Transverse colon (tissue), 4 donors: ENCODE results near the gene GRIP1. TPM values are rescaled to one million over a fixed set of nuclear protein-coding genes. Genes with fewer than 3 reads are reported as not detected.

Source experiments
- DNase-seq: peaks from one replicate; pipeline ENCODE4 v3.0.0-alpha.2; 2019
- H3K27ac ChIP-seq, 4 donors: fragments of 200-600 bp; sonication (generic); 2 replicates each; pipeline ENCODE4 v1.5.1; 2016 to 2018; ENCODE audit warnings: inconsistent platforms in 4 of 4
- H3K27me3 ChIP-seq: fragments of 200-600 bp; sonication (generic); 2 replicates; pipeline ENCODE4 v1.5.1; 2017; ENCODE audit warnings: inconsistent platforms
- H3K36me3 ChIP-seq, 4 donors: fragments of 200-600 bp; sonication (generic); 2 replicates each; pipeline ENCODE4 v1.5.1; 2017 to 2019; ENCODE audit warnings: inconsistent platforms in 4 of 4
- H3K4me1 ChIP-seq, 4 donors: fragments of 200-600 bp; sonication (generic); 2 replicates each; pipeline ENCODE4 v1.5.1; 2017 to 2020; ENCODE audit warnings: inconsistent platforms in 4 of 4
- H3K4me3 ChIP-seq, 4 donors: fragments of 200-600 bp; sonication (generic); 1 replicate in 1 of 4; 2 replicates in 3 of 4; pipeline versions ENCODE4 v1.5.1 to v1.6.1; 2017 to 2019; ENCODE audit warnings: inconsistent platforms in 4 of 4
- H3K9me3 ChIP-seq, 2 donors: fragments of 200-600 bp; sonication (generic); 2 replicates each; pipeline ENCODE4 v1.5.1; 2017 to 2019; ENCODE audit warnings: inconsistent platforms in 2 of 2
- CTCF ChIP-seq, 5 experiments: fragments of 200-600 bp in 3 of 5; fragments of 450-650 bp in 2 of 5; sonication (generic) in 3 of 5; IDR thresholded peaks; 1 replicate in 2 of 5; 2 replicates in 3 of 5; pipeline ENCODE4 v1.5.1; 2016 to 2017; ENCODE audit warnings: antibody characterized with exemption in 5 of 5, inconsistent platforms in 3 of 5, mild to moderate bottlenecking in 2 of 5, moderate library complexity in 1 of 5
- EP300 ChIP-seq: sonication (generic); formaldehyde crosslinking; IDR thresholded peaks from one replicate; pipeline ENCODE4 v1.6.1; 2017; ENCODE audit warnings: antibody characterized with exemption, low read depth
- POLR2A ChIP-seq: fragments of 450-650 bp; IDR thresholded peaks from one replicate; pipeline ENCODE4 v1.6.1; 2016; ENCODE audit warnings: antibody characterized with exemption, mild to moderate bottlenecking, moderate library complexity
- POLR2AphosphoS5 ChIP-seq, 3 donors: sonication (generic); formaldehyde crosslinking; IDR thresholded peaks; one replicate each; pipeline ENCODE4 v1.6.1; 2016; ENCODE audit warnings: antibody characterized with exemption in 3 of 3
- WGBS, 2 donors: methylation state at CpG; one replicate each; pipeline ENCODE4 v1.1.5; 2018; ENCODE audit warnings: low coverage in 1 of 2; 5-methylcytosine and 5-hydroxymethylcytosine counted together
- in situ Hi-C, 4 donors: fragments of 200-750 bp; cut with MboI; loops; one replicate each; pipeline versions ENCODE4 v1.15.0 to v1.15.1; 2017; ENCODE audit warnings: low sequenced_read_pairs in 3 of 4, low pct_ligation_motif_present in 1 of 4, low pct_unique_long_range_greater_than_20kb in 1 of 4
- intact Hi-C: fragments of 100-400 bp; cut with DNase I; formaldehyde crosslinking; loops from one replicate; pipeline ENCODE4 v1.15.1; 2023; ENCODE audit warnings: low total_unique reads
- total RNA-seq, 4 donors: library from RNA; depleted of rRNA; stranded (reverse); fragments of >200 nt; gene quantifications; one replicate each; pipeline ENCODE4 v1.1.0, GENCODE V29; 2016

The GRIP1 gene
- total RNA-seq, 4 donors from 2014 or later: 4.4 to 9.0 (median 8.2) TPM

GRCh38 chr12:66708704-66709456 lies 30.0 kb upstream of the GRIP1 start:
- no peaks in the 10 kb centered on the region for H3K9me3 ChIP-seq
- no peak overlapping the region for H3K27ac ChIP-seq
- no peaks in the 10 kb centered on the region for H3K36me3 ChIP-seq
- intact Hi-C loops: no loop called here
- TF ChIP-seq EP300 (no peak), CTCF (IDR thresholded peaks at IDR 0.05) (peak; percentile 17 to 36 (median 22))
- in situ Hi-C loops: loop anchor here in 1 of 4 donors (10.0 kb wide), 1 partner anchor 434 kb away; no protein-coding TSS in a partner anchor
- no peak for DNase-seq
- H3K27me3 ChIP-seq: no peaks in the 10 kb centered on the region
- H3K4me1 ChIP-seq: no peaks in the 10 kb centered on the region
- WGBS, 2 donors: 33 to 37% methylated on average over 3 of the region's 3 CpGs
- no peak overlapping the region for H3K4me3 ChIP-seq

- in situ Hi-C loops (loop anchor here in 1 of 4 donors (10.0 kb wide), 1 partner anchor 432 kb away; no protein-coding TSS in a partner anchor), intact Hi-C loops (no loop called here)
- Histone ChIP-seq H3K27me3 (peaks cover 5% of the 10 kb centered on the region), H3K36me3 (no peaks in the 10 kb centered on the region), H3K27ac (no peak overlapping the region), H3K4me1 (no peaks in the 10 kb centered on the region), H3K9me3 (no peaks in the 10 kb centered on the region), H3K4me3 (no peak overlapping the region)
- 69 to 75% methylated on average over 4 of the region's 4 CpGs for WGBS, 2 donors
- no peak for TF ChIP-seq POLR2AphosphoS5 (IDR thresholded peaks at IDR 0.05)
- no peak for TF ChIP-seq POLR2A
- TF ChIP-seq EP300: no peak
- TF ChIP-seq CTCF (IDR thresholded peaks at IDR 0.05): no peak
- no peak for DNase-seq
These were observed 28.3 kb upstream of the GRIP1 start for GRCh38 chr12:66707002-66707697.

- TF ChIP-seq EP300: no peak
- no peak for TF ChIP-seq POLR2AphosphoS5 (IDR thresholded peaks at IDR 0.05)
- intact Hi-C loops: no loop called here
These were observed 21.0 kb upstream of the GRIP1 start for GRCh38 chr12:66699738-66700482.

GRCh38 chr12:66698558-66698957 lies 19.7 kb upstream of the GRIP1 start:
- peaks cover 3% of the 10 kb centered on the region for H3K27me3 ChIP-seq
- TF ChIP-seq POLR2A: no peak
- TF ChIP-seq POLR2AphosphoS5 (IDR thresholded peaks at IDR 0.05): no peak
- TF ChIP-seq CTCF (IDR thresholded peaks at IDR 0.05): no peak
- no peak for TF ChIP-seq EP300
- in situ Hi-C loops: loop anchor here (25.0 kb wide), 3 partner anchors 164 to 436 kb away; no protein-coding TSS in a partner anchor
- intact Hi-C loops: no loop called here
- WGBS, 2 donors: 73 to 83% methylated on average over 4 of the region's 4 CpGs
- DNase-seq: no peak
- no peak overlapping the region for H3K27ac ChIP-seq
- no peaks in the 10 kb centered on the region for H3K9me3 ChIP-seq
- H3K4me1 ChIP-seq: no peaks in the 10 kb centered on the region
- H3K4me3 ChIP-seq: no peak overlapping the region
- no peaks in the 10 kb centered on the region for H3K36me3 ChIP-seq

More at GRCh38 chr12:66699738-66700482, 21.0 kb upstream of the GRIP1 start:
- no peak for DNase-seq
- H3K27ac ChIP-seq: no peak overlapping the region
- H3K27me3 ChIP-seq: peaks cover 5% of the 10 kb centered on the region
- H3K4me3 ChIP-seq: no peak overlapping the region
- in situ Hi-C loops: loop anchor here (10.0 to 25.0 kb wide), 4 partner anchors 162 to 438 kb away; no protein-coding TSS in a partner anchor
- no peaks in the 10 kb centered on the region for H3K9me3 ChIP-seq
- 82 to 89% methylated on average over 4 of the region's 4 CpGs for WGBS, 2 donors
- no peaks in the 10 kb centered on the region for H3K36me3 ChIP-seq
- H3K4me1 ChIP-seq: no peaks in the 10 kb centered on the region
